ENCODE results near the gene CAMKMT. TPM values are rescaled to one million over a fixed set of nuclear protein-coding genes. Genes with fewer than 3 reads are reported as not detected.

CAMKMT gene
- total RNA-seq, 2 experiments from 2014 or later, result 25.7 to 27.4 TPM

DNA sequence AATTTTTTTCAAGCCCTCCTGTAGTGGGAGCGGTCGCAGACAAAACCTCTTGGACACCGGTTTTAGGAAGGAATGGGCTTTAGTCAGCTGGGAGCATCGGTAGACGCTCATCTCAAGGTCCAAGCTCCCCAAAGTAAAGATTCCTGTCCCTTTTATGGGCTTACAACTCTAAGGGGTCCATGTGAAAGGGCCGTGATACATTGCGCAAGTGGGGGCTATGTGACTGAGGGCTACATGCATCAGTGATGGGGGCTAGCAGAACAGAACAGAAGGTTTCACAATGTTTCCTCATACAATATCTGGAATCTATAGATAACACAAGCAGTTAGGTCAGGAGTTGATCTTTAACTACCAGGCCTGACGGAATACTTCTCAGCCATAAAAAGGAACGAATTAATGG is 62.5 kb downstream of the CAMKMT start:
- DNase-seq (ENCODE audit: low spot score), result no peak
- CTCF ChIA-PET (ENCODE audit: unreplicated experiment), result no interaction called here
- no peaks in the 10 kb centered on the region for H3K9me2 ChIP-seq (ENCODE audit: insufficient read depth, low read length)
- no peak overlapping the region for H3K4me3 ChIP-seq (ENCODE audit: low read depth, low read length, poor library complexity, severe bottlenecking)
- H3K36me3 ChIP-seq (ENCODE audit: insufficient read depth, low read length), result no peaks in the 10 kb centered on the region
- H2AFZ ChIP-seq (ENCODE audit: low read length), result no peak overlapping the region
- H3K27ac ChIP-seq (ENCODE audit: low read depth, low read length, poor library complexity, severe bottlenecking), result no peak overlapping the region
- no TSS peak for BruUV-seq (replicated peaks)
- no peaks in the 10 kb centered on the region for H3K79me2 ChIP-seq (ENCODE audit: insufficient read depth, low read depth, low read length)
- no peak for TF ChIP-seq EZH2phosphoT487 (IDR thresholded peaks at IDR 0.05; ENCODE audit: borderline replicate concordance, low read depth, low read length)
- TF ChIP-seq, protein P1, sequence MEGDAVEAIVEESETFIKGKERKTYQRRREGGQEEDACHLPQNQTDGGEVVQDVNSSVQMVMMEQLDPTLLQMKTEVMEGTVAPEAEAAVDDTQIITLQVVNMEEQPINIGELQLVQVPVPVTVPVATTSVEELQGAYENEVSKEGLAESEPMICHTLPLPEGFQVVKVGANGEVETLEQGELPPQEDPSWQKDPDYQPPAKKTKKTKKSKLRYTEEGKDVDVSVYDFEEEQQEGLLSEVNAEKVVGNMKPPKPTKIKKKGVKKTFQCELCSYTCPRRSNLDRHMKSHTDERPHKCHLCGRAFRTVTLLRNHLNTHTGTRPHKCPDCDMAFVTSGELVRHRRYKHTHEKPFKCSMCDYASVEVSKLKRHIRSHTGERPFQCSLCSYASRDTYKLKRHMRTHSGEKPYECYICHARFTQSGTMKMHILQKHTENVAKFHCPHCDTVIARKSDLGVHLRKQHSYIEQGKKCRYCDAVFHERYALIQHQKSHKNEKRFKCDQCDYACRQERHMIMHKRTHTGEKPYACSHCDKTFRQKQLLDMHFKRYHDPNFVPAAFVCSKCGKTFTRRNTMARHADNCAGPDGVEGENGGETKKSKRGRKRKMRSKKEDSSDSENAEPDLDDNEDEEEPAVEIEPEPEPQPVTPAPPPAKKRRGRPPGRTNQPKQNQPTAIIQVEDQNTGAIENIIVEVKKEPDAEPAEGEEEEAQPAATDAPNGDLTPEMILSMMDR (conservative IDR thresholded peaks at IDR 0.05; ENCODE audit: low read length), result no peak
- H3K9me3 ChIP-seq (ENCODE audit: low read length), result no peaks in the 10 kb centered on the region
- POLR2A ChIA-PET, result no interaction called here
- intact Hi-C loops (cut with micrococcal nuclease; ENCODE audit: unreplicated experiment), result no loop called here
- H4K20me1 ChIP-seq (ENCODE audit: insufficient read depth, low read length), result no peaks in the 10 kb centered on the region
- H3K4me1 ChIP-seq (ENCODE audit: insufficient read depth, low read length, poor library complexity, severe bottlenecking), result no peaks in the 10 kb centered on the region
- H3K4me2 ChIP-seq (ENCODE audit: low read length), result no peak overlapping the region

DNA sequence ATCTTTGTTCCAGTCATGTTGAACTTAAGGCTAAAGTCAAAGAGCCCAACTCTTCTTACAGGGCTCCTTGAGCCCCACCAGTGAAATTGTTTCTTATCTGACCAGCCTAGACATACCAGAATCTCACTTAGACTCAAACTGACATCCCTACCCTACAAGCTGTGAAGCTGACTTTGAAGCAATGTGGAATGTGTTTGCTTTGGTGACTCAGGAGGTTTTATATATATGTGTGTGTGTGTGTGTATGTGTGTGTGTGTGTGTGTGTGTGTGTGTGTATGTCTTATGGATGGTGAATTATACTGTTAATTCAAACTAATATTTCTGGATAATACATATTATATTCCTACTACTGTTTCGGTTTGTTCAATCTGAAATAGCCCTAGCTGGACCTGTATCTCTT is 67.3 kb downstream of the CAMKMT start:
- H2AFZ ChIP-seq (ENCODE audit: low read length), result no peak overlapping the region
- H3K9me2 ChIP-seq (ENCODE audit: insufficient read depth, low read length), result no peaks in the 10 kb centered on the region
- no peaks in the 10 kb centered on the region for H4K20me1 ChIP-seq (ENCODE audit: insufficient read depth, low read length)
- ChIA-PET POLR2A (interaction anchor here (0.6 kb wide), 1 partner anchor 90 kb away, joined by 3 read pairs; no protein-coding TSS in a partner anchor), CTCF (ENCODE audit: unreplicated experiment) (no interaction called here)
- no peaks in the 10 kb centered on the region for H3K9me3 ChIP-seq (ENCODE audit: low read length)
- no peak overlapping the region for H3K27ac ChIP-seq (ENCODE audit: low read depth, low read length, poor library complexity, severe bottlenecking)
- DNase-seq (ENCODE audit: low spot score), result no peak
- no peak overlapping the region for H3K4me3 ChIP-seq (ENCODE audit: low read depth, low read length, poor library complexity, severe bottlenecking)
- H3K36me3 ChIP-seq (ENCODE audit: insufficient read depth, low read length), result no peaks in the 10 kb centered on the region
- no peaks in the 10 kb centered on the region for H3K4me1 ChIP-seq (ENCODE audit: insufficient read depth, low read length, poor library complexity, severe bottlenecking)
- TF ChIP-seq EZH2phosphoT487 (IDR thresholded peaks at IDR 0.05; ENCODE audit: borderline replicate concordance, low read depth, low read length), result no peak
- TF ChIP-seq, protein P1 (conservative IDR thresholded peaks at IDR 0.05; ENCODE audit: low read length), result no peak
- no peaks in the 10 kb centered on the region for H3K79me2 ChIP-seq (ENCODE audit: insufficient read depth, low read depth, low read length)
- no peak overlapping the region for H3K4me2 ChIP-seq (ENCODE audit: low read length)
- no TSS peak for BruUV-seq (replicated peaks)
- intact Hi-C loops (cut with micrococcal nuclease; ENCODE audit: unreplicated experiment), result no loop called here

DNA sequence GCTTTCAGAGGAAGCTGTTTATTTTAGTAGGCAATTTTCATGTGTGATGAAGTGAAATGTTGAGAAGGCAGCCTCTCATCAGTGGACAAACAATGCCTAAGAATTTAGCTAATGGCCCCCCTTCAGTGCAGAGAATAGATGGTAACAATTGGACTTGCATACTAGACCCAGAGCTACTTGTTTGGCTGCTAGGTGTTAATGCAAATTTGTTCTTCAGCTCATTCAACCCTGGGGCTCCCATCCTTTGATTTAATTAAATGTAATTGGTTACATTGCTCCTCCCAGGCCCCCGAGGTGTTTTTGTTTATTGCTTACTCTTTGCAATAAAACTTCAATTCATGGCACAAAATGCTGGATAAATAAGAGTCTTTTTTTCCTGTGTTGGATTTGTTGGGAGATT is 68.6 kb downstream of the CAMKMT start:
- TF ChIP-seq, protein P1 (conservative IDR thresholded peaks at IDR 0.05; ENCODE audit: low read length), result no peak
- TF ChIP-seq EZH2phosphoT487 (IDR thresholded peaks at IDR 0.05; ENCODE audit: borderline replicate concordance, low read depth, low read length), result no peak
- DNase-seq (ENCODE audit: low spot score), result no peak
- no TSS peak for BruUV-seq (replicated peaks)

More for the DNA sequence above, 68.6 kb downstream of the CAMKMT start:
- Histone ChIP-seq H3K9me2 (ENCODE audit: insufficient read depth, low read length) (no peaks in the 10 kb centered on the region), H3K4me3 (ENCODE audit: low read depth, low read length, poor library complexity, severe bottlenecking) (no peak overlapping the region), H3K79me2 (ENCODE audit: insufficient read depth, low read depth, low read length) (no peaks in the 10 kb centered on the region), H3K4me2 (ENCODE audit: low read length) (no peak overlapping the region), H3K4me1 (ENCODE audit: insufficient read depth, low read length, poor library complexity, severe bottlenecking) (no peaks in the 10 kb centered on the region), H3K27ac (ENCODE audit: low read depth, low read length, poor library complexity, severe bottlenecking) (no peak overlapping the region), H3K36me3 (ENCODE audit: insufficient read depth, low read length) (no peaks in the 10 kb centered on the region), H4K20me1 (ENCODE audit: insufficient read depth, low read length) (no peaks in the 10 kb centered on the region), H3K9me3 (ENCODE audit: low read length) (no peaks in the 10 kb centered on the region), H2AFZ (ENCODE audit: low read length) (no peak overlapping the region)
- intact Hi-C loops (cut with micrococcal nuclease; ENCODE audit: unreplicated experiment), result no loop called here
- ChIA-PET POLR2A (interaction anchor here (1.0 kb wide), 1 partner anchor 92 kb away, joined by 3 read pairs; no protein-coding TSS in a partner anchor), CTCF (ENCODE audit: unreplicated experiment) (no interaction called here)
